GM21825 (cell line): ENCODE measurements around the gene ITGB3.
A peak's percentile ranks its signal among the peaks of the same experiment; 100 is the strongest.

Experiments used
- ATAC-seq: cut with Tn5 transposase; IDR thresholded peaks from one replicate; pipeline ENCODE4 v1.9.1; 2021; ENCODE audit warnings: mild to moderate bottlenecking, moderate library complexity; ENCODE audit not compliant: unreplicated experiment

ITGB3 gene

GRCh38 chr17:47274319-47275069 lies 20.9 kb downstream of the ITGB3 start:
- ATAC-seq, result no peak

GRCh38 chr17:47275245-47275984 lies 21.8 kb downstream of the ITGB3 start:
- ATAC-seq, result no peak

- ATAC-seq, result no peak
Measured at GRCh38 chr17:47276444-47276843, 22.8 kb downstream of the ITGB3 start.

- ATAC-seq, result no peak
Measured at GRCh38 chr17:47276868-47277267, 23.2 kb downstream of the ITGB3 start.

GRCh38 chr17:47277921-47278320 lies 24.3 kb downstream of the ITGB3 start:
- no peak for ATAC-seq

- ATAC-seq, result no peak
Measured at GRCh38 chr17:47278561-47278960, 24.9 kb downstream of the ITGB3 start.

- ATAC-seq, result peak; percentile 73
Measured at GRCh38 chr17:47279062-47279801, 25.6 kb downstream of the ITGB3 start.

- ATAC-seq, result no peak
Measured at GRCh38 chr17:47280072-47280811, 26.6 kb downstream of the ITGB3 start.

- no peak for ATAC-seq
Measured at GRCh38 chr17:47281216-47281615, 27.6 kb downstream of the ITGB3 start.

GRCh38 chr17:47285003-47285402 lies 31.4 kb downstream of the ITGB3 start:
- ATAC-seq, result no peak

- ATAC-seq, result peak; percentile 67
Measured at GRCh38 chr17:47286198-47286914, 32.7 kb downstream of the ITGB3 start.

GRCh38 chr17:47287068-47287467 lies 33.4 kb downstream of the ITGB3 start:
- no peak for ATAC-seq

GRCh38 chr17:47287639-47288038 lies 34.0 kb downstream of the ITGB3 start:
- no peak for ATAC-seq

- ATAC-seq, result no peak
Measured at GRCh38 chr17:47288531-47289116, 35.0 kb downstream of the ITGB3 start.

- no peak for ATAC-seq
Measured at GRCh38 chr17:47289302-47289701, 35.7 kb downstream of the ITGB3 start.

- ATAC-seq, result no peak
Measured at GRCh38 chr17:47290870-47291241, 37.2 kb downstream of the ITGB3 start.

GRCh38 chr17:47291242-47291873 lies 37.7 kb downstream of the ITGB3 start:
- no peak for ATAC-seq

GRCh38 chr17:47292206-47292605 lies 38.6 kb downstream of the ITGB3 start:
- ATAC-seq, result no peak

GRCh38 chr17:47295037-47295873 lies 41.6 kb downstream of the ITGB3 start:
- ATAC-seq, result no peak
